ENCODE data around the gene TUBGCP2.

GRCh38 chr10:133353202-133353959 is 44.7 kb upstream of the TUBGCP2 start:
- no peak for TF ChIP-seq CTCF (optimal IDR thresholded peaks at IDR 0.05 in 1 of 3, IDR thresholded peaks at IDR 0.05 in 1 of 3, conservative IDR thresholded peaks at IDR 0.05 in 1 of 3; ENCODE audit: extremely low read depth in 1 of 3, insufficient read depth in 2 of 3, low read length in 3 of 3)
- no peak for TF ChIP-seq EZH2 (IDR thresholded peaks at IDR 0.05; ENCODE audit: low read length)

Measured in keratinocyte (primary cell).